Measurements from ENCODE around the gene COX8C.

COX8C gene

DNA sequence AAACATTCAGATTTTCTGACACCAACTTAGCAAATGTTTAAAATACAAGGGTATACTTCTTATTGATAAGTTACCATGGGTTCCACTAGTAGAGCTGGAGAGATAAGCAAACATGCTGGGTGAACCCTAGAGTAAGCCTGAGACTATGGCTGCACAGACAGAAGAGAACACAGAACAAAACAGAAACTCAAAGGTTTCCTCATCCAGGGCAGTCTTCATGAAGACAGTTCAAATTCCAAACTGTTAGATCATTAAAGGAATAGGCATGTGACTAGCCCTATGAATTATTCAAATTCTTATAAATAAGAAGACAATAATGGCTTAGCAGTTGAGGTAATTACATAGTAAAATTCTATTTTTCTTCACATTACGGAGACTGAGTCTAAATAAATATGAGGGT lies 42.2 kb upstream of the COX8C start (continued):
- no peak for TF ChIP-seq ZNF449 (tag by site-specific recombination; IDR thresholded peaks at IDR 0.05)
- no peak for TF ChIP-seq ZBTB20 (tag by site-specific recombination; IDR thresholded peaks at IDR 0.05)
- no peak for TF ChIP-seq ZSCAN23 (tag by site-specific recombination; IDR thresholded peaks at IDR 0.05)
- no peak for TF ChIP-seq INSM2 (tag by site-specific recombination; IDR thresholded peaks at IDR 0.05)
- no peak for TF ChIP-seq ZNF221 (tag by site-specific recombination; IDR thresholded peaks at IDR 0.05; ENCODE audit: borderline replicate concordance)
- TF ChIP-seq, protein P1, sequence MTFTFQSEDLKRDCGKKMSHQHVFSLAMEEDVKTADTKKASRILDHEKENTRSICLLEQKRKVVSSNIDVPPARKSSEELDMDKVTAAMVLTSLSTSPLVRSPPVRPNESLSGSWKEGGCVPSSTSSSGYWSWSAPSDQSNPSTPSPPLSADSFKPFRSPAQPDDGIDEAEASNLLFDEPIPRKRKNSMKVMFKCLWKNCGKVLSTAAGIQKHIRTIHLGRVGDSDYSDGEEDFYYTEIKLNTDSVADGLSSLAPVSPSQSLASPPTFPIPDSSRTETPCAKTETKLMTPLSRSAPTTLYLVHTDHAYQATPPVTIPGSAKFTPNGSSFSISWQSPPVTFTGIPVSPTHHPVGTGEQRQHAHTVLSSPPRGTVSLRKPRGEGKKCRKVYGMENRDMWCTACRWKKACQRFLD (tag by site-specific recombination; IDR thresholded peaks at IDR 0.05), result no peak
- no peak for TF ChIP-seq ZNF660 (tag by site-specific recombination; IDR thresholded peaks at IDR 0.05)
- TF ChIP-seq ZBTB1 (tag by site-specific recombination; IDR thresholded peaks at IDR 0.05), result no peak

GRCh38 chr14:93305725-93306418 lies 41.1 kb upstream of the COX8C start:
- Histone ChIP-seq H3K4me1 (ENCODE audit: control insufficient read depth, insufficient read depth, low read length) (peaks cover 16% of the 10 kb centered on the region; the same call in 1 of the 2 replicates), H3K27ac (ENCODE audit: extremely low read depth, low read depth, low read length) (no peak overlapping the region), H3K9me3 (ENCODE audit: control insufficient read depth, insufficient read depth, low read depth, low read length) (no peaks in the 10 kb centered on the region), H3K4me3 (ENCODE audit: low read depth, low read length) (no peak overlapping the region), H3K36me3 (ENCODE audit: control insufficient read depth in 2 of 2, insufficient read depth in 1 of 2, low read length in 2 of 2) (no peaks in the 10 kb centered on the region)
- ChIA-PET CTCF (no interaction called here), POLR2A (no interaction called here)
- no peak for TF ChIP-seq KLF8 (tag by site-specific recombination; IDR thresholded peaks at IDR 0.05)
- TF ChIP-seq ZNF335 (tag by site-specific recombination; conservative IDR thresholded peaks at IDR 0.05), result 0 out of 2 replicates have a peak, but pooled peaks have one; percentile 17
- no peak for TF ChIP-seq MEIS1 (CRISPR knock-in tag; IDR thresholded peaks at IDR 0.05; ENCODE audit: borderline replicate concordance)
- TF ChIP-seq ZNF580 (tag by site-specific recombination; IDR thresholded peaks at IDR 0.05), result peak; percentile 26; the same call in 1 of the 2 replicates
- TF ChIP-seq OSR2 (tag by site-specific recombination; IDR thresholded peaks at IDR 0.05), result peak; percentile 17; the same call in 1 of the 2 replicates
- peak; percentile 65 for TF ChIP-seq GFI1B (tag by site-specific recombination; IDR thresholded peaks at IDR 0.05)
- no peak for TF ChIP-seq ZNF366 (tag by site-specific recombination; conservative IDR thresholded peaks at IDR 0.05)

- POLR2A ChIA-PET, result no interaction called here
Measured at GRCh38 chr14:93306812-93307211, 40.2 kb upstream of the COX8C start.

More at GRCh38 chr14:93306812-93307211, 40.2 kb upstream of the COX8C start:
- Histone ChIP-seq H3K9me3 (ENCODE audit: control insufficient read depth, insufficient read depth, low read depth, low read length) (no peaks in the 10 kb centered on the region), H3K4me3 (ENCODE audit: low read depth, low read length) (no peak overlapping the region), H3K27ac (ENCODE audit: extremely low read depth, low read depth, low read length) (no peak overlapping the region), H3K4me1 (ENCODE audit: control insufficient read depth, insufficient read depth, low read length) (peaks cover 14% of the 10 kb centered on the region; the same call in 1 of the 2 replicates), H3K36me3 (ENCODE audit: control insufficient read depth in 2 of 2, insufficient read depth in 1 of 2, low read length in 2 of 2) (no peaks in the 10 kb centered on the region)
- CTCF ChIA-PET, result no interaction called here
- TF ChIP-seq GLI4 (tag by site-specific recombination; IDR thresholded peaks at IDR 0.05), result no peak
- TF ChIP-seq ZNF660 (tag by site-specific recombination; IDR thresholded peaks at IDR 0.05), result no peak
- TF ChIP-seq ZNF16 (tag by site-specific recombination; IDR thresholded peaks at IDR 0.05; ENCODE audit: low read depth), result no peak
- no peak for TF ChIP-seq ZNF768 (tag by site-specific recombination; IDR thresholded peaks at IDR 0.05)
- TF ChIP-seq ZNF350 (tag by site-specific recombination; IDR thresholded peaks at IDR 0.05), result no peak
- no peak for TF ChIP-seq ZNF555 (tag by site-specific recombination; conservative IDR thresholded peaks at IDR 0.05)

All from HEK293 (cell line).